ENCODE results near the gene GSK3B.
"Not testable (repeated sequence)": the region's sequence is repeated elsewhere in the genome, so short reads cannot be mapped to it uniquely, and the experiment has no call there.

The GSK3B gene

GRCh38 chr3:120095226-120095978 is 1.2 kb upstream of the GSK3B start:
- DNase-seq: peak; percentile 96

GRCh38 chr3:120094776-120095225 is 554 bp upstream of the GSK3B start:
- DNase-seq: peak; percentile 99

GRCh38 chr3:120093119-120093910 is 932 bp downstream of the GSK3B start:
- DNase-seq: peak; percentile 93

GRCh38 chr3:120092474-120092873 is 1.8 kb downstream of the GSK3B start:
- DNase-seq: peak; percentile 31

- no peak for DNase-seq
Measured at GRCh38 chr3:120090422-120090821, 3.8 kb downstream of the GSK3B start.

- no peak for DNase-seq
Measured at GRCh38 chr3:120089089-120089488, 5.2 kb downstream of the GSK3B start.

GRCh38 chr3:120088622-120089021 is 5.6 kb downstream of the GSK3B start:
- DNase-seq: no peak

- no peak for DNase-seq
Measured at GRCh38 chr3:120081719-120082118, 12.5 kb downstream of the GSK3B start.

- DNase-seq: no peak
Measured at GRCh38 chr3:120080836-120081235, 13.4 kb downstream of the GSK3B start.

- DNase-seq: no peak
Measured at GRCh38 chr3:120077731-120078130, 16.5 kb downstream of the GSK3B start.

- no peak for DNase-seq
Measured at GRCh38 chr3:120072867-120073525, 21.3 kb downstream of the GSK3B start.

- no peak for DNase-seq
Measured at GRCh38 chr3:120071259-120071658, 23.0 kb downstream of the GSK3B start.

- no peak for DNase-seq
Measured at GRCh38 chr3:120070263-120070981, 23.8 kb downstream of the GSK3B start.

- DNase-seq: no peak
Measured at GRCh38 chr3:120067083-120067482, 27.2 kb downstream of the GSK3B start.

- DNase-seq: no peak
Measured at GRCh38 chr3:120066634-120067033, 27.6 kb downstream of the GSK3B start.

GRCh38 chr3:120064641-120065040 is 29.6 kb downstream of the GSK3B start:
- no peak for DNase-seq

- peak; percentile 36 for DNase-seq
Measured at GRCh38 chr3:120062474-120062873, 31.8 kb downstream of the GSK3B start.

GRCh38 chr3:120059081-120059864 is 35.0 kb downstream of the GSK3B start:
- DNase-seq: no peak

GRCh38 chr3:120057626-120058025 is 36.6 kb downstream of the GSK3B start:
- DNase-seq: no peak

- no peak for DNase-seq
Measured at GRCh38 chr3:120057029-120057428, 37.2 kb downstream of the GSK3B start.

- DNase-seq: not testable (repeated sequence)
Measured at GRCh38 chr3:120053647-120054046, 40.6 kb downstream of the GSK3B start.

GRCh38 chr3:120052677-120053076 is 41.6 kb downstream of the GSK3B start:
- DNase-seq: no peak
